PC-3 (cell line): Measurements from ENCODE around the gene HOMER3. TPM values are rescaled to one million over a fixed set of nuclear protein-coding genes. Genes with fewer than 3 reads are reported as not detected.

Experiments
- ATAC-seq: fragments of 200-7000 bp; cut with Tn5 transposase; 2 replicates; pipeline ENCODE4 v1.9.1; 2020; ENCODE audit warnings: mild to moderate bottlenecking, moderate library complexity
- BruUV-seq: library from RNA; stranded (reverse); fragments of 400-500 nt; replicated peaks from 2 replicates; lab custom pipeline; 2021; lab: Mats Ljungman, UMichigan
- CTCF ChIA-PET: fragments of 300-600 bp; sonication (Branson Sonifier 250); formaldehyde crosslinking; loops from one replicate; lab custom pipeline; 2022; ENCODE audit warnings: antibody characterized with exemption; lab: Charles Lee
- POLR2A ChIA-PET: fragments of 300-600 bp; sonication (Branson Sonifier 250); formaldehyde crosslinking; loops from one replicate; lab custom pipeline; 2022; ENCODE audit warnings: antibody characterized with exemption; ENCODE audit not compliant: unreplicated experiment; lab: Charles Lee
- DNase-seq: peaks from one replicate; pipeline ENCODE4 v3.0.0-alpha.2; 2015
- H2AFZ ChIP-seq: fragments of 300-600 bp; sonication (generic); 2 replicates; pipeline ENCODE4 v1.6.0; 2016; ENCODE audit warnings: antibody characterized with exemption, low read length
- H3F3A ChIP-seq: fragments of 300-600 bp; sonication (generic); one replicate; pipeline ENCODE4 v1.6.0; 2017; ENCODE audit warnings: antibody characterized with exemption, low read length, control low read depth, mild to moderate bottlenecking; ENCODE audit not compliant: unreplicated experiment
- H3K27ac ChIP-seq: fragments of 300-600 bp; sonication (generic); 2 replicates; pipeline ENCODE4 v1.5.1; 2016; ENCODE audit warnings: mild to moderate bottlenecking, low read length
- H3K27me3 ChIP-seq: fragments of 300-600 bp; sonication (generic); 2 replicates; pipeline ENCODE4 v1.6.1; 2016; ENCODE audit warnings: low read length, mixed read lengths
- H3K36me3 ChIP-seq: fragments of 300-600 bp; sonication (generic); 2 replicates; pipeline ENCODE4 v1.6.1; 2016; ENCODE audit warnings: low read depth, mixed run types, low read length, mixed read lengths
- H3K4me1 ChIP-seq: fragments of 300-600 bp; sonication (generic); 2 replicates; pipeline ENCODE4 v1.5.1; 2016; ENCODE audit warnings: low read length; ENCODE audit not compliant: insufficient read depth
- H3K4me2 ChIP-seq: fragments of 300-600 bp; sonication (generic); 2 replicates; pipeline ENCODE4 v1.6.0; 2016; ENCODE audit warnings: low read length
- H3K4me3 ChIP-seq: fragments of 300-600 bp; sonication (generic); 2 replicates; pipeline ENCODE4 v1.5.1; 2016; ENCODE audit warnings: mild to moderate bottlenecking, low read length, mixed read lengths
- H3K79me2 ChIP-seq: fragments of 300-600 bp; sonication (generic); 2 replicates; pipeline ENCODE4 v1.6.1; 2017; ENCODE audit warnings: low read length, mixed read lengths
- H3K9ac ChIP-seq: fragments of 300-600 bp; sonication (generic); 2 replicates; pipeline ENCODE4 v1.6.0; 2016; ENCODE audit warnings: mild to moderate bottlenecking, low read length
- H3K9me2 ChIP-seq: fragments of 300-600 bp; sonication (generic); replicated peaks from 2 replicates; pipeline ENCODE4 v1.6.1; 2016; ENCODE audit warnings: mixed run types, low read length, mixed read lengths
- H3K9me3 ChIP-seq: fragments of 300-600 bp; sonication (generic); 2 replicates; pipeline ENCODE4 v1.6.1; 2016; ENCODE audit warnings: low read length, mixed read lengths
- H4K20me1 ChIP-seq: fragments of 300-600 bp; sonication (generic); 2 replicates; pipeline ENCODE4 v1.6.1; 2016; ENCODE audit warnings: low read length, mixed read lengths
- EZH2 ChIP-seq: fragments of 300-600 bp; sonication (generic); IDR thresholded peaks from one replicate; pipeline ENCODE4 v1.6.1; 2017; ENCODE audit warnings: antibody characterized with exemption, mild to moderate bottlenecking, low read length; ENCODE audit not compliant: unreplicated experiment
- EZH2phosphoT487 ChIP-seq: fragments of 300-600 bp; sonication (generic); IDR thresholded peaks from 2 replicates; pipeline ENCODE4 v1.6.1; 2018; ENCODE audit warnings: mild to moderate bottlenecking, antibody characterized with exemption, low read length, borderline replicate concordance
- intact Hi-C: fragments of 100-400 bp; cut with micrococcal nuclease; formaldehyde crosslinking; loops from 2 replicates; pipeline ENCODE4 v1.9.0; 2023
- total RNA-seq: library from RNA; depleted of rRNA; stranded (reverse); fragments of >200 nt; gene quantifications from 2 replicates; pipeline ENCODE4 v1.2.3, GENCODE V29; 2014
- TF ChIP-seq, protein P1 (sequence below): fragments of 300-600 bp; sonication (generic); conservative IDR thresholded peaks from 2 replicates; pipeline ENCODE4 v1.5.1; 2017; ENCODE audit warnings: antibody characterized with exemption, low read depth, mild to moderate bottlenecking, low read length

HOMER3 gene
- total RNA-seq, 1 experiment from 2014 or later = 118 TPM

- Histone ChIP-seq H3K27ac (no peak overlapping the region), H3K4me2 (no peak overlapping the region), H4K20me1 (no peaks in the 10 kb centered on the region), H3K36me3 (peaks cover 7% of the 10 kb centered on the region; the same call in 1 of the 2 replicates), H3K9me2 (no peaks in the 10 kb centered on the region), H3K4me3 (no peak overlapping the region), H3K79me2 (no peaks in the 10 kb centered on the region), H3F3A (no peaks in the 10 kb centered on the region), H3K9me3 (no peaks in the 10 kb centered on the region), H3K4me1 (no peaks in the 10 kb centered on the region), H3K9ac (no peak overlapping the region), H2AFZ (no peak overlapping the region), H3K27me3 (no peaks in the 10 kb centered on the region)
- intact Hi-C loops = no loop called here
- DNase-seq (peak; percentile 22), ATAC-seq (no peak)
- TF ChIP-seq EZH2 = no peak
- TF ChIP-seq EZH2phosphoT487 = no peak
- TF ChIP-seq, protein P1, sequence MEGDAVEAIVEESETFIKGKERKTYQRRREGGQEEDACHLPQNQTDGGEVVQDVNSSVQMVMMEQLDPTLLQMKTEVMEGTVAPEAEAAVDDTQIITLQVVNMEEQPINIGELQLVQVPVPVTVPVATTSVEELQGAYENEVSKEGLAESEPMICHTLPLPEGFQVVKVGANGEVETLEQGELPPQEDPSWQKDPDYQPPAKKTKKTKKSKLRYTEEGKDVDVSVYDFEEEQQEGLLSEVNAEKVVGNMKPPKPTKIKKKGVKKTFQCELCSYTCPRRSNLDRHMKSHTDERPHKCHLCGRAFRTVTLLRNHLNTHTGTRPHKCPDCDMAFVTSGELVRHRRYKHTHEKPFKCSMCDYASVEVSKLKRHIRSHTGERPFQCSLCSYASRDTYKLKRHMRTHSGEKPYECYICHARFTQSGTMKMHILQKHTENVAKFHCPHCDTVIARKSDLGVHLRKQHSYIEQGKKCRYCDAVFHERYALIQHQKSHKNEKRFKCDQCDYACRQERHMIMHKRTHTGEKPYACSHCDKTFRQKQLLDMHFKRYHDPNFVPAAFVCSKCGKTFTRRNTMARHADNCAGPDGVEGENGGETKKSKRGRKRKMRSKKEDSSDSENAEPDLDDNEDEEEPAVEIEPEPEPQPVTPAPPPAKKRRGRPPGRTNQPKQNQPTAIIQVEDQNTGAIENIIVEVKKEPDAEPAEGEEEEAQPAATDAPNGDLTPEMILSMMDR = no peak
- BruUV-seq = no TSS peak
- ChIA-PET POLR2A (no interaction called here), CTCF (no interaction called here)
Measured at GRCh38 chr19:18900700-18901481, 40.1 kb downstream of the HOMER3 start.

- Histone ChIP-seq H3K4me2 (no peak overlapping the region), H3K9me3 (no peaks in the 10 kb centered on the region), H3K9ac (no peak overlapping the region), H3K36me3 (peaks cover 7% of the 10 kb centered on the region; the same call in 1 of the 2 replicates), H3F3A (no peaks in the 10 kb centered on the region), H3K9me2 (no peaks in the 10 kb centered on the region), H4K20me1 (no peaks in the 10 kb centered on the region), H3K27me3 (peaks cover 7% of the 10 kb centered on the region; the same call in 1 of the 2 replicates), H3K4me3 (no peak overlapping the region), H3K4me1 (no peaks in the 10 kb centered on the region), H2AFZ (no peak overlapping the region), H3K79me2 (no peaks in the 10 kb centered on the region), H3K27ac (no peak overlapping the region)
- DNase-seq (no peak), ATAC-seq (no peak)
- POLR2A ChIA-PET = no interaction called here
- intact Hi-C loops = no loop called here
- no peak for TF ChIP-seq EZH2
- TF ChIP-seq, protein P1 = no peak
- TF ChIP-seq EZH2phosphoT487 = no peak
- BruUV-seq = no TSS peak
- CTCF ChIA-PET = no interaction called here
Measured at GRCh38 chr19:18899624-18900560, 41.1 kb downstream of the HOMER3 start.
